DMS79 treated with DMSO at 0.1 percent for 48 hours (cell line): Measurements from ENCODE around the gene SPP1.
"Not testable (repeated sequence)": the region's sequence is repeated elsewhere in the genome, so short reads cannot be mapped to it uniquely, and the experiment has no call there.

Experiments used
- DNase-seq: peaks from one replicate; lab custom pipeline; 2025; lab: John Stamatoyannopoulos, UW

The SPP1 gene

GRCh38 chr4:88025868-88026661 lies 50.6 kb downstream of the SPP1 start:
- DNase-seq, result not testable (repeated sequence)

DNA sequence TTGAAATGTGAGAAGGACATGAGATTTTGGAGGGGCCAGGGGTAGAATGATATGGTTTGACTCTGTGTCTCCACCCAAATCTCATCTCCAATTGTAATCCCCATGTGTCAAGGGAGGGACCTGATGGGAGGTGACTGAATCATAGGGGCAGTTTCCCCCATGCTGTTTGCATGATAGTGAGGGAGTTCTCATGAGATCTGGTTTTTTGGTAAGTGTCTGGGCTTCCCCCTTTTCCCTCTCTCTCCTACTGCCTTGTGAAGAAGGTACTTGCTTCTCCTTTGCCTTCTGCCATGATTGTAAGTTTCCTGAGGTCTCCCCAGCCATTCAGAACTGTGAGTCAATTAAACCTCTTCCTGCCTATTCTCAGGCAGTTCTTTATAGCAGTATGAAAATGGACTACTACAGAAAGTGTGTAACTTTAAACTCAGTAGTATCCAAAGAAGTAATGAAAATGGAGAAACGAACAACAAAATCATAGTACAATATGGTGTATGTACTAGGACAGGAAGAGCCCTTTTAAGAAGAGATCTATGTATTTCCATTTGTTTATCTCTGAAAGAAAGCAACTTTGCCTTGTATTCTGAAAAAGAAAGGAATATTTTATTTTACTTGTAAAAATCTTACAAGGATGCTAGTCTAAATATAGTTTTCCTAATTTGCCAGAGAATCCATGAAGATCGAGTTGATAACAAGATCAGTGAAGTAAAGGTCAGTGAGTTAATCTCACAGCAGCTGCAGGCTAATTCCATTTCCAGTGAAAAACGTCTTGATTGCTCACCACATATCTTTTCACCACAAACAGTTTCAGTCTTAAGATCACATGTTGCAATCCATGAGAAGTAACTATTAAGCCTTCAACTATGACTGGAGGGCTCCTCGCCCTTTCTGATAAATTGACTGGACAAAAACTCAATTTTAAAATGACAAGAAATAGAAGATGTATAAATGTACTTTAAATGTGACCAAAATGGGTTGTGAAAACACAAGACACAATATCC lies 52.4 kb downstream of the SPP1 start:
- no peak for DNase-seq

DNA sequence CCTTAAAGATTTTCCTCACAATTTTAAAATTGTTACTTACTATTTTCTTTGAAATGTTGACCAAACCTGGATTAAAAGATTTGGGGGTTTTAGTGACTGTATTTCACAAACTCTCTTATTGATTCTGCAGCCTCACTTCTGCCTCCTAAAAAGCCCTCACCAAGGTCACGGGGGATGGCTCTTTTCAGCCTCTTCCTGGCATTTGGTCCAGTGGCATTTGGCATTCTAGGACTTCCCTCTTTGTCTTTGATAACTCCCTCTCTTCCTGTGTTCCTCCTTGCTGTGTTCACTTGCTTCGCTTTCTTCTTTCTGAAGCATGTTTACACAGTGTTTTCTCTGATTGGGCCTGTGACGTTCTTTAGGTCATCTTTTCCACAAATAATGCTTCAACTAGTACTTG lies 53.4 kb downstream of the SPP1 start:
- no peak for DNase-seq

DNA sequence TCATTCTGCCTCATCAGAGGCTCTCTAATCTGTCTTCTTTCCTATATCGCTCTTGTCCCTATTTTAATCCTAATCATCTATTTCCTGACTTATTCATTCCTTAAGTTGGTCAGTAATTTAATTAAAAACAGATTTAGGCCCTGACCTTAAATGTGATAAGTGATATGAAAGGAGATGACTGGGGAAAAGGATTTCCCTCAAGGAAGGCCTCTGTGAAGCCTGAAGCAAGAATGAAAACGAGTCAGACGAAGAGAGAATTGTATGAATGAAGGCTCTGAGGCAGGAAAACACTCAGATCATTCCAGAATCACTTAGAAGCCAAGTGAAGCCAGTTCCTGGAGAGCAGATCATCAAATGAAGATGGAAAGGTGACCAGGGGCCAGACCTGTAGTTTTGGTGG lies 54.0 kb downstream of the SPP1 start:
- DNase-seq, result no peak

DNA sequence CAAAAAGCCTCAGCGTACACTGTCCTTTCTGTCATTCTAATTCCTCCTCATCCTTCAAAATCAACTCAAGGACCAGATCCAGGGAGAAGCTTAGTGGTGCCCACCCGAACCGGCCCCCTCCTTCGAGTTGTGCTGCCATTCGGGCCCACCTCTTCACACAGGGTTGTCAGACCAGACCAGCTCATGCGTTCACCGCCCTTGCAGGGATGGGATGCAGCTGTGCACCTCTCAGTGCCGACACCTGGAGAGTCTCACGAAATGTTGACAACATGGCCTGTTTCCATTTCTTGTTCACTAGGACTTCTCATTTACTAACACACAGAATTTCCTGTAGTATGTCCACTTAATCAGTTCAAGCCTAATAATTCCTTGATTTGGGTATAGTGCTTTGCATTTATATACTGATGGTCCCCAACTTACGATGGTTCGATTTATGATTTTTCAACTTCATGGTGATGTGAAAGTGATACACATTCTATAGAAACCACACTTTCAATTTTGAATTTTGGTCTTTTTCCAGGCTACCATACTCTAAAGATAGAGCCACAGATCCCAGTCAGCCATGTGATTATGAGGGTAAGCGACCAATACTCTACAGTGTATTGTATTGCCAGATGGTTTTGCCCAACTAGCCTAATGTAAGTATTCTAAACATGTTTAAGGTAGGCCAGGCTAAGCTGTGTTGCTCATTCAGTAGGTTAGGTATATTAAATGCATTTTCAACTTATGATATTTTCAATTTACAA lies 55.2 kb downstream of the SPP1 start:
- no peak for DNase-seq
